GM18951 (cell line): Measurements from ENCODE around the gene CD2AP.

Experiments used
- POLR2A ChIP-seq: IDR thresholded peaks from 4 replicates; pipeline ENCODE4 v1.6.1; 2011; ENCODE audit warnings: mild to moderate bottlenecking; ENCODE audit not compliant: insufficient read length, insufficient read depth; ENCODE audit errors: extremely low read depth
- in situ Hi-C: fragments of 300-500 bp; cut with MboI; formaldehyde crosslinking; loops from one replicate; pipeline ENCODE4 v1.12.0; 2022; ENCODE audit warnings: low sequenced_read_pairs, mixed read lengths, inconsistent platforms; ENCODE audit not compliant: unreplicated experiment

Gene CD2AP

DNA sequence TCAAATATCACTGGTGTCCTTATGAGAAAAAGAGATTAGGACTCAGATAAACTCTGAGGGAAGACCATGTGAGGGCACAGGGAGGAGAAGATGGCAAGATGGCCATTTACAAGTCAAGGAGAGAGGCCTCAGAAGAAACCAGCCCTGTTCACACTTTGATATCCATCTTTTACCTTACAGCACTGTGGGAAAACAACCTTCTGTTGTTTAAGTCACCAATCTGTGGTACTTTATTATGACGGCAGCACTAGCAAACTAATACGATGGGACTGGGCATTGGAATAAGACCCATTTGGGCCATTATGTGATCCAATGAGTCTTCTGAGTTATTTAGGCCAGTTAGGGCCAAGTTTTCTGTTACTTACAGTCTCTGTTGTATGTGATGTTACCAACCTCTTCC, 26.4 kb upstream of the CD2AP start:
- no peak for TF ChIP-seq POLR2A
- in situ Hi-C loops, result no loop called here

DNA sequence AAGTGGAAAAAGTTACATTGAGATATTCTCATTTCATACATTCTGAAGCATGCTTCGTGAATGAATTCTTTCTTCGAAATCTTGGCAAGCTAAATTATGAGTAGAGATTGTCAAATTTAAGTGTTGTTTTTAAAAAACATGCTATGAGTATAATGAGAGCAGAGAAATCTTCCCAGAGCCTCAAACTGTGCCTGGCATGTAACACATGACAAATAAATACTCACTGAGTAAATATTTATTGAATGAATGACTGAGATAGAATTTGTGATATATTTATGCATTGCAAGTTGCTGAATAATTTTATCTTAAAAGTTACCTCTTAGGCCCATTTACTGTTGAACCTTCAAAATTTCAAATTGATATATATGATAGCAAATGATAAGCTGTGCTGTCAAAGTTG, 24.7 kb upstream of the CD2AP start:
- no peak for TF ChIP-seq POLR2A
- in situ Hi-C loops, result no loop called here

DNA sequence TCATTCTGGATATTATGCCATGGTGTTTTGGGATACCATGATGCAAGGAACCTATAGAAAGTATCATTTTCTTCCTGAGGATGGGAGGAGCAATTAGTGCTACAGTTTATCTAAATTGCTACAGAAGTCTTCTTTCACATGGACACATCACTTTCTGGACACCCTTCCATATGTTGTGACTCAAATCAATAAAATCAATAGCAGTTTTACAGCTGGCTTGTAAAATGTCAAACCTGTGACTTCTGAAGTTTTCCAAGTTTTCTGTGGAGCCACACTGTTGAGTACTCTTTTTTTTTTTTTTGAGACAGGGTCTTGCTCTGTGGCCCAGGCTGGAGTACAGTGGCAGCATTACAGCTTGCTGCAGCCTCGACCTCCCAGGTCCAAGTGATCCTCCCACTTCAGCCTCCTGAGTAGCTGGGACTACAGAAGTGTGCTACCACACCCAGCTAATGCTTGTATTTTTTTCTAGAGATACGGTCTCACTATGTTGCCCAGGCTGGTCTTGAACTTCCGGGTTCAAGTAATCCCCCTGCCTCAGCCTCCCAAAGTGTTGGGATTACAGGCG, 24.1 kb upstream of the CD2AP start:
- TF ChIP-seq POLR2A, result no peak
- in situ Hi-C loops, result no loop called here

DNA sequence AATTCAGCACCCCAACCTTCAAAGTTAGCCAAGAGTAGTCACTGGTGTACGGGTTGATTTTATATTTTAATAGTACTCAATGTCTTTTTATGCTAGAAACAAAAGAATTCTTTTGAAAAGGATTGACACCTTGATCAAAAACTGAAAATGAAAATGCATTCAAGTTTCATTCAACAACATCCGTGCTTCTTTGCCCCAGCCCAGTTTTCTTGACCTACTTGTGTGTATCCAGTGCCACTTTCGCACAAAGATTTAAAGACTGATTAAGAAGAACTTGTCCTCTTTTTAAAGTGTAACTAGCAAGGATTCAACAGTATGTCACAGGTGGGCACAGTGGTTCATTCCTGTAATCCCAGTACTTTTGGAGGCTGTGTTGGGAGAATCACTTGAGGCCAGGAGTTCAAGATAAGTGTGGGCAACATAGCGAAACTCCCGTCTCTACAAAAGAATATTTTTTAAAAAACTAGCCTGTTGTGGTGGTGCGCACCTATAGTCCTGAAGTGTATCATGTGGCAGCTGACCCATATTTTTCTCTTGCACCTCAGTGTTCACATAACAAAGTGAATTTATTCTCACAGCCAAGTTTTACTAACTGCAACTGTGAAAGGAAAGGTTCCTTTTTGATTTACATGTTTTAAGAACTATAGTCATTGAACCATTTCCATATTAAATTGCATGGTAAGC, 22.7 kb upstream of the CD2AP start:
- in situ Hi-C loops, result no loop called here
- no peak for TF ChIP-seq POLR2A

DNA sequence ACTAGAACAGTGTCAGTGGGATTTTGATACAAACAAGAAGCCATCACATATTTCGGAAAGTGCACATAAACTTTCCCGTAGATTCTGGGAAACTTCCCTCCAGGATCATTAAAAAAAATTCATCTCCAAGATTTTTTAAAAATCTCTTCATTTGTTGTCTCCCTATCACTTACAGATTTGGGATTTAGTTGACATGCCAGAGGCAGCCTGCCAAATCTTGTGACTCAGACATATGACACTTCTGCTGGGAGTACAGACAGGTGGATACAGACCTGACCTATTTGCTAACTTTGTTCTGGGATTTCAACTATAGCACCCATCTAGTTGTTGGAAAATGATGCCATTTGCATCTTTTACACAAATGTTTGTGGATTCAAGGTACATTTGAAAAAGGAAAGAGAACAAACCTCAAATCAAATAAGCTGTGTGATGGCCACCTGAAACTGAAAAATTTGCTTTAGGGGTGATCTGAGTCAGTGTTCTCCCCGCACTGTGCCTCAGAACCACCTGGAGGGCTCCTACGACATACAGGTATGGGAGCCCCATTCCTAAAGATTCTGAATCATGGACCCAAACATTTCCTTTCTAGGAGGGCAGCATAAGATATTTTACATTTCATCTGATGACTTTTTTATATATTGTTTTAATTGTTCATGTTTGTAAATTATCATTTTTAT, 21.9 kb upstream of the CD2AP start:
- in situ Hi-C loops, result no loop called here
- TF ChIP-seq POLR2A, result no peak

DNA sequence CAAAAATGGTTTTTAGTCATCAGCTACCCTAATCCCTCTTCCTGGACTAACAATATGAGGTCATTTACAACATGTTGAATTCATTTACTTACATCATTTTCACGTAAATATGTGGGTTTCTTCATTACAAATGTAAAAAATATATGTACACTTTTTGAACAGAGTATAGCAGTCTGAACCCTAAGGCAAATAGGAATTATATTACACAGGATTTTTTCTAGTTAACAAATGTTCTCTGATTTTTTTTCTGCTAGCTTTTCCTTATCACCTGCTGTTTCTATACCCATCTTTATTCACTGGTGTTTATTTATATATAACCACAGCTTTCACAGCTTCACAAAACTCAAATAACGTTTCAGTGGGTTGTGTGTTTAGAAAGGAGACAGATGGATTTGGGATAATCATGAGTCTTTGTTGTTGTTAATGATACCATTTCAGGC, 21.0 kb upstream of the CD2AP start:
- TF ChIP-seq POLR2A, result no peak
- in situ Hi-C loops, result no loop called here

DNA sequence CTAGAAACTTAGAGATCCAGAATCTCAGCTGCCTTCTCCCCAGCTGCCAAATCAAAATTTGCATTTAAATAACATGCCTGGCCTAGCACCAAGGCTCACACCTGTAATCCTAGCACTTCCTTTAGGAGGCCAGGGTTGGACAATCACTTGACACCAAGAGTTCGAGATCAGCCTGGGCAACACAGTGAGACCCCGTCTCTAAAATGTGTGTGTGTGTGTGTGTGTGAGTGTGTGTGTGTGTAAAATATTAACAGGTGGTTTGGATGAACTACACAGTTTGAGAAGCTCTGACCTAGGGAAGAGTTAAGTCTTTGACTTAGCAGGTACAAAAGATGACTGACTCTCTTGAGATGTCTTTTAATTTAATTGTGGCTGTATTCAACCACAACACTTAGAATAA, 20.2 kb upstream of the CD2AP start:
- TF ChIP-seq POLR2A, result no peak
- in situ Hi-C loops, result no loop called here

DNA sequence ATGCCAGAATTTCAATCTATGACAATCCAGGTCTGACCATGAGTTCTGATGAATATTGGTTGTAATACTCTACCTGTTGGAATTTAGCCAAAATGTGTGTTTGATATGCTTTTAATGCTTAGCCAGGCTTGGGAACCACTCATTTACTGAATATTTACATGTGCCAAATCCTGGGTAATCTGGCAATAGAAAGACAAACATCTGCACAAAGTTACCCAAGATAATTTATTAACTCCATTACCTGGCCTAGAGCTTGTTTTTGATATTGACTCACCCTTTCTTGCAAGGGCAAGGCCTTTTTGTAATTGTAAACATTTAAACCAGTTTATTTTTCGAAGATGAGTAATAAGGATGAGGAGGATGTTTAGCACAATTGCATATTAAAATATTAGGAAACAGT, 13.5 kb upstream of the CD2AP start:
- in situ Hi-C loops, result no loop called here
- no peak for TF ChIP-seq POLR2A

DNA sequence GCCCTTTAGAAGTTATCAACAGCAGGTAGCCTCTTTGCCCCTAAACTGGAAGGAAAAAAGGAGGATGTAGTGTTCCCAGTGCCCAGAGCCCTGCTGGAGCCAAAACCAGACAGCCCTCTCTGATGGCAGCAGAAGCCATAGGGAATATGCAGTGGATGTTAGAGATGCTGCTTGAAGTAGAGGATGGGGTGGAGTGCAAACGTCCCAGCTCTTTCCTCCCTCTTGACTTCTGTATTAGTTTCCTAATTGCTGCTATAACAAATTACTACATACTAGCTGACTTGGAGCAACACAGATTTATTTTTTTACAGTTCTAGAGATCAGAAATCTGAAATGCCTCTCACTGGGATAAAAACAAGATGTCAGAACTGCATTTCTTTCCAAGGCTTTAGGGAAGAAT, 12.5 kb upstream of the CD2AP start:
- TF ChIP-seq POLR2A, result no peak
- in situ Hi-C loops, result no loop called here

DNA sequence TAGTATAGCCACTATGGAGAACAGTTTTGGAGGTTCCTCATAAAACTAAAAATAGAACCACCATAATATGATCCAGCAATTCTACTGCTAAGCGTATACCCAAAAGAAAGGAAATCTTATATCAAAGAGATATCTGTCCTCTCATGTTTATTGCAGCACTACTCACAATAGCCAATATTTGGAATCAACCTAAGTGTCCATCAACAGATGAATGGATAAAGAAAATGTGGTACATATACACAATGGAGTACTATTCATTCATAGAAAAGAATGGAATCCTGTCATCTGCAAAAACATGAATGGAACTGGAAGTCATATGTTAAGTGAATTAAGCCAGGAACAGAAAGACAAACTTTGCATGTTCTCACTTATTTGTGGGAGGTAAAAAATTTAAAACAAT, 5.7 kb upstream of the CD2AP start:
- TF ChIP-seq POLR2A, result no peak
- in situ Hi-C loops, result no loop called here

DNA sequence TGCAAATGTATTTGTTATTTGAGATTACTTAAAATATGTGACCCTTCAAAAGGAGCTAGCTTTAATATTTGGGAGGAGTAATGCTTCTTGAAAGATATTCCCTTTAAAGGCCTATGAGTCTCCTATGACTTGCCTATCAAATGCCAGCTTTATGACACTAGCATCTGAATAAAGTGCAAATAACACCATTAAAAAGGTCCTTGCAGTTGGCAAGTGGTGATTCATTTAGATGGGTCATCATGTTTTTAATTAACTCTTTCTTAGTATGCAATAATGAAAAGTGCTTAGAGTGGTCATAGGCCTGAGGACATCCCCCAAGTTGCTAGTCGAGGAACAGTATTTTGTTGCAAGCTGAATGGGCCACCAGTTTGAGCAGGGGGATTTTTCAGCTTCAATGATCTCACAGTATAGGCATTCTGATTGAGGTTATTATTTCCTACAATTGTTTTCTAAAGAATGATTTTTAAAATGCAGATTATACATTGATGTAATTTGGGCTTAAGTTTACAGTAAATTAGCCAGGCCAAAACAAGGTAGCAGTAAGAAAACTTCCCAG, 3.7 kb upstream of the CD2AP start:
- TF ChIP-seq POLR2A, result no peak
- in situ Hi-C loops, result no loop called here

DNA sequence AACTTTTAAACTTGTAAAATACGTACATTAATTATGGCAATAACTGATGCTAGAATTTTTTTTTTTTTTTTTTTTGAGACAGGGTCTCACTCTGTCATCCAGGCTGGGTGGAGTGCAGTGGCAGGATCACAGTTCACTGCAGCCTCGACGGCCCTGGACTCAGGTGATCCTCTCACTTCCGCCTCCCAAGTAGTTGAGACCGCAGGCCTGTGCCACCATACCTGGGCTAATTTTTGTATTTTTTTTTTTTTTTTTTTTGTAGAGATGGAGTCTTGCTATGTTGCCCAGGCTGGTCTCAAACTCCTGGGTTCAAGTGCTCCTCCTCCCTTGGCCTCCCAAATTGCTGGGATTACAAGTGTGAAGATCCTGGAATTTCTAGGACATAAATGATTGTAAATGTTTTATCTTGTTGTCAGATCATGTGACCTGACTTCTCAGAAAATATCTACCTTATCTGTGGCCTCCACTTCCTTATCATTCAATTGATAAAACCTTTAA, 2.2 kb upstream of the CD2AP start:
- in situ Hi-C loops, result no loop called here
- no peak for TF ChIP-seq POLR2A

DNA sequence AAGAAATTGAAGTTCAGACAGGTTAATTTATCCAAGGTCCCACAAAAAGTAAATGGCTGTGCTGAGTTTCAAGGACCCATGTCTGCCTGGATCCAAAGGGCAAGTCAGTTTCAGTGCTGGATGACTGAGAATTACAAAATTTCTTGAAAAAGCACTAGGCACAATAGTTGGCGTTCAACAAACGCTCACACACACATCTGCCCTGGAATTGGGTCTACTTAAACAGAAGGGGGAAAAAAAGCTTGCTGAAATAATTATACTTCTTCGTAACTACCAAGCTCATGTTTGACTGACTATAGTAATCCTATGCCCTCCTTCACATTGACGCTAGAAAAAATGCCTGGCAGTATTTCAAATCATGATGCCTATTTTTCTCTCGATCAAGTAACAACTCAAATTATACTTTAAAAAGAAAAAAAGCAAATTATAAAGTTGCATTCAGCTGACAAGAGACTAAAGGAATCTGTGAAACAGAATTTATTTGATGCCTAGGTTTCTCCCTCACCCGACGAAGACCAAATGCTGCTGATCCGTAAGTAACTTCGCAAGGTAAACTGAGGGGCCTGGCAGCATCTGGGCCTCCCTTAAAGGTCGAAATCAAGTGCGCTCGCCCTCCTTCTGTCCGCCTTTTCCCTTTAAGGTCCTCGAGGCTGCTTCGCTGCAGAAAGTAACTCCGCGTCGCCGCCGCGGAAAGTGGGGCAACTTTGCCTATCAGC, 650 bp upstream of the CD2AP start:
- in situ Hi-C loops, result no loop called here
- no peak for TF ChIP-seq POLR2A
